NCI-H2107 treated with DMSO at 0.1 percent for 48 hours (cell line): ENCODE results near the gene TEAD1.

Experiments used
- DNase-seq: peaks from one replicate; lab custom pipeline; 2025; ENCODE audit not compliant: unreplicated experiment; lab: John Stamatoyannopoulos, UW

The TEAD1 gene

GRCh38 chr11:12706545-12707499 lies 32.6 kb downstream of the TEAD1 start:
- DNase-seq, result peak; percentile 54

DNA sequence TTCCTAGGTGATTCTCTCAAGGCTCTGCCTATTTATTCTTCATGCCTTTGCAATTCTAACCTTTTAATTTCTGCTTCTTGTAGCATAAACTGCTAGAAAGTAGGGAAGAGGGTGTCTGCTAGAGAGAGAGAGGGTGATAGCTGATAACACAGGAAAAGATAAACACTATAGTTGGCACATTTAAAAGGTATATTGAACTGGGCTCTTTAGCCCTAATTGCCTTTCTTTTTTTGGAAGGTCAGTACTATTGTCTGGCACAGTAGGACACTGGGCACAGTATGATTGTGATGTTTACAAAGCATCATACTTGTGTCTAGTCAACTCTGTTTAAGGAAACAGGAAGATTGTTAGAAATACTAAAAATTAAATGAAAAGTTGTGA lies 33.3 kb downstream of the TEAD1 start:
- no peak for DNase-seq

DNA sequence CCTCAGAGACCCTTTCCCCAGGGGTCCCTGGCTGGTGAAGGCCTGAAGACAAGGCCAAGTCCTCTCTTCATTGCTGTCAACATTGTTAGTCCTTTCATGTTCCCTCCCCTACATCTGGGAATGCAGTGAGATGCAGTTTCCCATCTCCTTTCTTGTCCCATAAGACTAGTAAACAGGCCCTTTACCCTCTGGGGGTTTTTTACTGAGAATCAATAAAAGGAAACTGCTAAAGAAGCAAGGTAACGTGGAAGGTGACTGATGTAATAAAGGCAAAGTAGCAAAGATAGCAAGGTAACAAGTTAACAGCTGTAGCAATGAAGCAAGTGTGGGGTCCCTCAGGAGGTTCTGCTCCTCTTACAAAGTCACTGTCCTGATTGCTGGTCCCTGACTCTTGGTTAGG lies 37.3 kb downstream of the TEAD1 start:
- no peak for DNase-seq

GRCh38 chr11:12712132-12712531 lies 37.9 kb downstream of the TEAD1 start:
- no peak for DNase-seq

GRCh38 chr11:12715131-12715530 lies 40.9 kb downstream of the TEAD1 start:
- DNase-seq, result no peak

GRCh38 chr11:12715941-12716340 lies 41.7 kb downstream of the TEAD1 start:
- no peak for DNase-seq

DNA sequence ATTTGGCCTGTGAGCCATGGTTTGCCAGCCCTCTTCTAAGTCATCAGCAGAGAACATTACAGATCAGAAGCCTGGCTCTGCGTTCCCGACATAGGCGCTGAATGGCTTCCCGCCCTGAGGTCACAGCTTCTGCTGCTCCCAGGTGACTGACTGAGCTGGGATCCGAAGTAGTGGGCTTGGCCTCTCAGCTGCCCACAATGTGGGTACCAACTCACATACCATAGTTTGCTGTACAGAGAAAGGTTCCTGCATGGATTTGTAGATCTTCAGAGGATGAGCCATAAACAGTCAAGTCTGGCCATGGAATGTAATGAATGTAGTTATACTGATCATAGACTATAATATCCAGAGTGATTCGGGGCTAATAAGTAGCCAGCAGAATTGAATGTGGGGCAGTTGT lies 42.6 kb downstream of the TEAD1 start:
- no peak for DNase-seq

GRCh38 chr11:12717851-12718291 lies 43.6 kb downstream of the TEAD1 start:
- DNase-seq, result no peak

DNA sequence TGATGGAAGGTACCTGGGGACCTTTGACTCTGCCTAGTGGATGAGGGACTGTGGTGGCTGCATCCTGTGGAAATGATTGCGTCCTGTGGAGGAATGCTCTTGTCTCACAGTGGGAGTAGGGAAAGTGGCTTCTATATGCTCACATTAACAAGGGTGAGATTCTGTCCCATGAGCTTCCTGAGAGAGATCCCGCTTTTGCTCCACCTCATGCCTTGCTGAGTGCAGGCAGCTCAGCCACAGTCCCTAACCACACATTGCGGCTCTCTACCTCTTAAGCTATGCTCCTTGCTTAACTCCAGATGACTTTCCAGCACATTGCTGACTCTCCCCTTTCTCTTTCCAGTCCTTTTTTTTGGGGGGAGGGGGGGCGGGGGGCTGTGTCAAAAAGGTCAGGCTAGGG lies 45.0 kb downstream of the TEAD1 start:
- DNase-seq, result no peak

GRCh38 chr11:12721816-12722604 lies 47.8 kb downstream of the TEAD1 start:
- peak; percentile 80 for DNase-seq

DNA sequence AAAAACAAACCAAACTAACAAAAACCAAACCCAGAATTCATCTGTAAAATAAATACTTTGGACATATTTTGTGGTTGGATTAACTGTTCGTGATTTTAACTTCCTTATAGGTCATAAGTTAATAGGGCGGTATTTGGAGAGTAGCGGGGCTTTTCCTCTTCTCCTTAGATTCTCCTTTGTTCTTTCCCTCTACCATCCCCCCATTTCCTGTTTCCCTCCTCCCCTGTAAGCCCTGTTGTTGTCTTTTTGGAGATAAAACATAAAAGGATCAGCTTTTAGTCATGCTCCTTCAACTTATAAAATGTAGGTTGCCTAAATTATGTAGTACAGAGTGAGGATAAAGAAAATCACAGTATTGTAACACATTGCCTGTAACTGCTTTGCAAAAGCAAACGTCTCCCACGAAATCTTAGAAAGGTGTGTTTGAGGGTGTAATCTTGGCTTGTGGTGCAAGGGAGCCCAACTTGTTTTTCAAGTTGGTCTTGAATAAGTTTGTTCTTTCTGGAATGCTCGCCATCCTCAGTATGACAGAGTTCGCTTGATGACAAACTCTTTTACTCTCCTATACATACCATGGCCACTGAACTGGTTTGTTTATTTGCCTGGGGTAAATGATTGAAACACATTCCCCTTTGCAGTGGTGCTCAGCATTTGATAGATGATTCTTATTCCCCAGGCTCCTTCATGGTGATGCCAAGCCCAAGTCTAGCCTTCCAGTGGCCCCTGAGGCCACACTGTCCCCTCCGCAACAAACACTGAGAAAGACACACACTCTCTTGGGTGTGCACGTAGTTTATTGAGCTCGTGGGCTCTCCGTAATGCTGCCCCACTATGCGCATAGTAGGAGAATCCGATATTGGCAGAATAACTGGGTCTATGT lies 49.4 kb downstream of the TEAD1 start:
- DNase-seq, result no peak

- peak; percentile 92 for DNase-seq
These were observed 50.3 kb downstream of the TEAD1 start for GRCh38 chr11:12724301-12725054.

DNA sequence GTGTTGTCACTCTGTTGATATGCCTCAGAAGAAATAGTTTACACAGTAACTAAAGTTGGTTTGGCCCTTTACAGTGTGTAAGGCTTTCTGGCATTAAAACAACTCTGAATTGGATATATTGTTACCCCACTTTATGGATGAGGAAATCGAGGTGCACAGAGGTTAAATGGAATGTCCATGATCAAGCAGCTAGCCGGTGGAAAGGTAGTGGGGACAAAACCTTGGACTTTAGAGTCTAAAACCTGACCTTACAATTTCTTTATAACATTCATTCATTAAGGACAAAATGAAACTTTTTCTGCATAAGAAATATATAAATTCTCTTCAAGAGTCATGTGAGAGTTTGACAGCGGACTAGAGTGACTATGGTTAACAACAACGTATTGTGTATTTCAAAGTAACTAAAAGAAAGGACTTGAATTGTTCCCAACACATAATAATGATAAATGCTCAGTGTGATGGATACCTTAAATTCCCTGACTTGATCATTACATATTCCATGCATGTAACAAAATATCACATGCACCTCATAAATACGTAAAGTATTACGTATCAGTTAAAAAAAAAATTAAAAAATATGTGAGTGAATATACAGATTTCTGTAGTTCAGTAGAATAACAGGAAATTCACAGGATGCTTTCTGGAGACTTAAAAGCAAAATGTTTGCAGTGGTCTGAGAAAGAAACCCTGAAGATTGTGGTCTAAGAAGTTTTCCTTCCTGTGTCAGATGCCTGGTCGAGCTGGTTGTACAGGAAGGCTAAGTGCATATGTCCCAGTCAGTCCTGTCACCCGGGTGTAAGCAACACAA lies 51.0 kb downstream of the TEAD1 start:
- DNase-seq, result no peak

- DNase-seq, result no peak
These were observed 51.9 kb downstream of the TEAD1 start for GRCh38 chr11:12725863-12726682.

DNA sequence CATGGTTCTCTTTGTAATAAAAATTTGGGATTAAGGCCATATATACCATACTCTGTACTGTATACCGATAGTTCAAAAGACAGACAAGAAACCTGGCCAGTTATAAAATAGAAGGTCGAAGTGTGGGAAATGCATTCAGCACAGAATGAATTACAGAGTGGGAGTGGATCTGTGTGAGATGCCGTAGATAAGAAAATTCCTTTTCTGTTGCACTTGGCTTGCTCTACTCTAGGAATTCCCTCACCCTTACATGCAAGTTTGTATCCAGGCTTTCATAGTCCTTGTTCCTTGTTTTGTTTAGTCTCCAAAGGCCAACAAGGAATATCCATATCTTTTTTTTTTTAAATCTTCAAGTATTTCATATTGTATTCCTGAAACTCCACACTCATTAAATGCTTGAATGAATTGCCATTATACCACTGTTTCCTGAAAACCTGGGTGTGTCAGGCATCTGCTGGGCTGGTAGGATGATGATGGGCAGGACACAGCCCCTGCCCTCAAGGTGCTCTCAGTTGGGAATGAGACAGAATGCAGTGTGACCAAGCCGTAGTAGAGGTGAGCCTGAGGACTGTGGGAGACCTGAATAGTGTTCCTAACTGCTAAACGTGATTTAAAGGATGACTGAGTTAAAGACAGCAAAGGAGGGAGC lies 53.5 kb downstream of the TEAD1 start:
- no peak for DNase-seq

DNA sequence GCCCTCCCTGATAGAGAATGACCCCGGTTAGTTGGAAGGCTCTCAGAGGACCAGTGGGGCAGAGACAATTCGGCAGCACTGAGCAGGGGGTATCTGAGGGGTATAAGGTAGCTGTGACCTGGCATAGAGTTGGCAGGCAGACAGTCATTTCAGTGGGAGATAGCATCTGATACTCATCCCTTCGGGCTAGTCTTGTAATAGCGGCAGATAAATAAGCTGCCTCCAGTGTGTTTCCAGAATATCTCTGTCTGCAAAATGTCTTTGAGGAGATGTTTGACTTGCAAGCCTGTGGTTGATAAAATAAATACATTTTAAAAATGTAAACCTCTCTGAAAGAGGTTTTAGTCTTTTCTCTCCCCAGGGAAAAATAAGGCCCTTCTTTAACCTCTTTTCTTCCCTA lies 54.2 kb downstream of the TEAD1 start:
- DNase-seq, result no peak

DNA sequence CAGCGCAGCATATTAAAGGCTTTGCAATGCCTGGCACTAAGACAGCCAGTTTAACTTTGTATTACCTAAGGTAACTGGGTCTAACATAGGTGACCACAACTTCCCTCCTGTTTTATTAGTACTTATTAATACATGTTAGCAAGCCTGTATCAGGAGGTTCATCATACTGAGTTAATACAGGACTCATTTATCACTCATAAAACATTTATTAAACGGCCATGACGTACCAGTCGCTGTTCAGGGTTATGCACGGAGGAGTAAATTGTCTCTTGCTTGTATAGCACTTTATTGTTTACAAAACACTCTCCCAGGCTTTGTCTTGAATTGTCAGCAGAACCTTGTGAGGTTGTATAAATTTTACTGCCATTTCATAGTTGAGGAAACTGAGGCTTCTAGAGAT lies 55.7 kb downstream of the TEAD1 start:
- DNase-seq, result no peak

GRCh38 chr11:12731841-12732336 lies 57.7 kb downstream of the TEAD1 start:
- DNase-seq, result no peak
